ENCODE results near the gene HTR7. TPM values are rescaled to one million over a fixed set of nuclear protein-coding genes. Genes with fewer than 3 reads are reported as not detected.

HTR7 gene
- total and polyA plus RNA-seq, 2 donors from 2014 or later, result 0.38 TPM; not detected in 1

GRCh38 chr10:90856261-90856660 lies 1.6 kb downstream of the HTR7 start:
- TF ChIP-seq, protein P1, sequence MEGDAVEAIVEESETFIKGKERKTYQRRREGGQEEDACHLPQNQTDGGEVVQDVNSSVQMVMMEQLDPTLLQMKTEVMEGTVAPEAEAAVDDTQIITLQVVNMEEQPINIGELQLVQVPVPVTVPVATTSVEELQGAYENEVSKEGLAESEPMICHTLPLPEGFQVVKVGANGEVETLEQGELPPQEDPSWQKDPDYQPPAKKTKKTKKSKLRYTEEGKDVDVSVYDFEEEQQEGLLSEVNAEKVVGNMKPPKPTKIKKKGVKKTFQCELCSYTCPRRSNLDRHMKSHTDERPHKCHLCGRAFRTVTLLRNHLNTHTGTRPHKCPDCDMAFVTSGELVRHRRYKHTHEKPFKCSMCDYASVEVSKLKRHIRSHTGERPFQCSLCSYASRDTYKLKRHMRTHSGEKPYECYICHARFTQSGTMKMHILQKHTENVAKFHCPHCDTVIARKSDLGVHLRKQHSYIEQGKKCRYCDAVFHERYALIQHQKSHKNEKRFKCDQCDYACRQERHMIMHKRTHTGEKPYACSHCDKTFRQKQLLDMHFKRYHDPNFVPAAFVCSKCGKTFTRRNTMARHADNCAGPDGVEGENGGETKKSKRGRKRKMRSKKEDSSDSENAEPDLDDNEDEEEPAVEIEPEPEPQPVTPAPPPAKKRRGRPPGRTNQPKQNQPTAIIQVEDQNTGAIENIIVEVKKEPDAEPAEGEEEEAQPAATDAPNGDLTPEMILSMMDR (IDR thresholded peaks at IDR 0.05; ENCODE audit: borderline replicate concordance, extremely low read depth, insufficient read depth), result no peak
- H3K4me3 ChIP-seq (ENCODE audit: low read length in 3 of 3), result no peak overlapping the region
- intact Hi-C loops (cut with DNase I), result no loop called here
- H3K27ac ChIP-seq (ENCODE audit: low read depth in 2 of 2, low read length in 2 of 2), result no peak overlapping the region
- DNase-seq (no peak), FAIRE-seq (no peak)
- H3K36me3 ChIP-seq (ENCODE audit: control insufficient read depth in 2 of 3, insufficient read depth in 3 of 3, low read length in 3 of 3), result no peaks in the 10 kb centered on the region
- H3K27me3 ChIP-seq (ENCODE audit: control insufficient read depth, insufficient read depth, low read length), result peaks cover 16% of the 10 kb centered on the region
- H3K4me1 ChIP-seq (ENCODE audit: control insufficient read depth in 2 of 3, insufficient read depth in 2 of 3, low read depth in 1 of 3, low read length in 3 of 3), result peaks cover 0 to 5% (median 0%) of the 10 kb centered on the region in 3 donors
- H3K9me3 ChIP-seq (ENCODE audit: control insufficient read depth in 2 of 3, insufficient read depth in 1 of 3, low read length in 3 of 3), result no peaks in the 10 kb centered on the region
- H3K9ac ChIP-seq (ENCODE audit: low read length in 3 of 3), result no peak overlapping the region

DNA sequence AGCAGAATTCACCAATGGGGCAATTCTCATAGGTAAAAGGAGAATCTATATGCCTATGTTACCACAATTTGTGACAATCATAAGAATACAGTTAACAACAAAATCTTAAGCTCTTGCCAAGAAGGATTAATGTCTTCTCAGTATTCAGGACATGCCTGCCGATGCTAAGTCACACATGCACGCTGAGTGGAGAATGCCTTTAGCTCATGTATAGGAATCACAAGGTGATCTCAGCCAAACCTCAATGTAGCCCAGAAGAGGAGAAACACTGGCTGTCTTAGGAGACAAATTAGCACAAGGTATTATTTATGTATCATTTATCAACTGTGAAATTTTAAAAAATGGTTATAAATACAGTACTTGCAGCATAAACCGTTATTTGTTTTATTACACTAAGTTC lies 2.7 kb downstream of the HTR7 start:
- H3K27ac ChIP-seq (ENCODE audit: low read depth in 2 of 2, low read length in 2 of 2), result no peak overlapping the region
- H3K9ac ChIP-seq (ENCODE audit: low read length in 3 of 3), result no peak overlapping the region
- intact Hi-C loops (cut with DNase I), result no loop called here
- TF ChIP-seq, protein P1 (IDR thresholded peaks at IDR 0.05; ENCODE audit: borderline replicate concordance, extremely low read depth, insufficient read depth), result no peak
- no peaks in the 10 kb centered on the region for H3K36me3 ChIP-seq (ENCODE audit: control insufficient read depth in 2 of 3, insufficient read depth in 3 of 3, low read length in 3 of 3)
- H3K4me3 ChIP-seq (ENCODE audit: low read length in 3 of 3), result no peak overlapping the region
- peaks cover 0 to 10% (median 6%) of the 10 kb centered on the region in 3 donors for H3K9me3 ChIP-seq (ENCODE audit: control insufficient read depth in 2 of 3, insufficient read depth in 1 of 3, low read length in 3 of 3)
- DNase-seq (no peak), FAIRE-seq (no peak)
- H3K27me3 ChIP-seq (ENCODE audit: control insufficient read depth, insufficient read depth, low read length), result peaks cover 16% of the 10 kb centered on the region
- H3K4me1 ChIP-seq (ENCODE audit: control insufficient read depth in 2 of 3, insufficient read depth in 2 of 3, low read depth in 1 of 3, low read length in 3 of 3), result peaks cover 0 to 5% (median 0%) of the 10 kb centered on the region in 3 donors

GRCh38 chr10:90849956-90850749 lies 7.7 kb downstream of the HTR7 start:
- FAIRE-seq (no peak), DNase-seq (no peak)
- H3K9me3 ChIP-seq (ENCODE audit: control insufficient read depth in 2 of 3, insufficient read depth in 1 of 3, low read length in 3 of 3), result peaks cover 0 to 10% (median 6%) of the 10 kb centered on the region in 3 donors
- no peaks in the 10 kb centered on the region for H3K4me1 ChIP-seq (ENCODE audit: control insufficient read depth in 2 of 3, insufficient read depth in 2 of 3, low read depth in 1 of 3, low read length in 3 of 3)
- no peak overlapping the region for H3K27ac ChIP-seq (ENCODE audit: low read depth in 2 of 2, low read length in 2 of 2)
- TF ChIP-seq, protein P1 (IDR thresholded peaks at IDR 0.05; ENCODE audit: borderline replicate concordance, extremely low read depth, insufficient read depth), result no peak
- no peak overlapping the region for H3K9ac ChIP-seq (ENCODE audit: low read length in 3 of 3)
- H3K4me3 ChIP-seq (ENCODE audit: low read length in 3 of 3), result no peak overlapping the region
- peaks cover under 1% of the 10 kb centered on the region for H3K27me3 ChIP-seq (ENCODE audit: control insufficient read depth, insufficient read depth, low read length)
- no peaks in the 10 kb centered on the region for H3K36me3 ChIP-seq (ENCODE audit: control insufficient read depth in 2 of 3, insufficient read depth in 3 of 3, low read length in 3 of 3)
- intact Hi-C loops (cut with DNase I), result no loop called here

Data from kidney (tissue), 14 donors.